OCI-LY1 (cell line): Measurements from ENCODE around the gene ECD.

ENCODE experiments used
- H2AFZ ChIP-seq: fragments of 200-600 bp; sonication (generic), shearing (Covaris generic); 2 replicates; pipeline ENCODE4 v1.6.0; 2014; ENCODE audit warnings: antibody characterized with exemption, mild to moderate bottlenecking, low read length
- H3F3A ChIP-seq: fragments of 200-600 bp; sonication (generic), shearing (Covaris generic); 2 replicates; pipeline ENCODE4 v1.6.0; 2014; ENCODE audit warnings: mild to moderate bottlenecking, antibody characterized with exemption, low read length, moderate library complexity; ENCODE audit not compliant: insufficient read depth
- H3K27ac ChIP-seq: fragments of 200-600 bp; sonication (generic); 2 replicates; pipeline ENCODE4 v1.5.1; 2014; ENCODE audit warnings: low read length, mixed run types, mild to moderate bottlenecking, low read depth; ENCODE audit not compliant: poor library complexity, severe bottlenecking
- H3K27me3 ChIP-seq: fragments of 200-600 bp; sonication (generic); 2 replicates; pipeline ENCODE4 v1.6.0; 2014; ENCODE audit warnings: antibody characterized with exemption, mild to moderate bottlenecking, low read length, moderate library complexity; ENCODE audit not compliant: insufficient read depth
- H3K36me3 ChIP-seq: fragments of 200-600 bp; sonication (generic); 2 replicates; pipeline ENCODE4 v1.6.1; 2014; ENCODE audit warnings: mild to moderate bottlenecking, antibody characterized with exemption, low read length, moderate library complexity, mixed read lengths; ENCODE audit not compliant: insufficient read depth
- H3K4me1 ChIP-seq: fragments of 200-600 bp; sonication (generic); 2 replicates; pipeline ENCODE4 v1.5.1; 2014; ENCODE audit warnings: mild to moderate bottlenecking, low read length, moderate library complexity; ENCODE audit not compliant: insufficient read depth, severe bottlenecking
- H3K4me2 ChIP-seq: fragments of 200-600 bp; sonication (generic), shearing (Covaris generic); 2 replicates; pipeline ENCODE4 v1.6.1; 2014; ENCODE audit warnings: low read length
- H3K4me3 ChIP-seq: fragments of 200-600 bp; sonication (generic); 2 replicates; pipeline ENCODE4 v1.5.1; 2014; ENCODE audit warnings: low read length, low read depth, mild to moderate bottlenecking, mixed read lengths; ENCODE audit not compliant: poor library complexity, severe bottlenecking
- H3K79me2 ChIP-seq: fragments of 200-600 bp; shearing (Covaris generic); 2 replicates; pipeline ENCODE4 v1.6.1; 2016; ENCODE audit warnings: mixed run types, low read length, mixed read lengths; ENCODE audit not compliant: insufficient read depth
- H3K9ac ChIP-seq: fragments of 200-600 bp; sonication (generic), shearing (Covaris generic); 2 replicates; pipeline ENCODE4 v1.6.1; 2014; ENCODE audit warnings: mild to moderate bottlenecking, low read length, mixed read lengths
- H3K9me2 ChIP-seq: fragments of 200-600 bp; sonication (generic), shearing (Covaris generic); 2 replicates; pipeline ENCODE4 v1.6.1; 2014; ENCODE audit warnings: low read depth, mild to moderate bottlenecking, low read length, mixed read lengths
- H3K9me3 ChIP-seq: fragments of 200-600 bp; shearing (Covaris generic); 2 replicates; pipeline ENCODE4 v1.6.1; 2014; ENCODE audit warnings: low read length, mixed read lengths
- H4K20me1 ChIP-seq: fragments of 200-600 bp; sonication (generic), shearing (Covaris generic); 2 replicates; pipeline ENCODE4 v1.6.0; 2016; ENCODE audit warnings: mild to moderate bottlenecking, low read length; ENCODE audit not compliant: insufficient read depth
- EZH2 ChIP-seq: fragments of 200-600 bp; sonication (generic), shearing (Covaris generic); IDR thresholded peaks from 2 replicates; pipeline ENCODE4 v1.8.0; 2017; ENCODE audit warnings: borderline replicate concordance, mixed run types, mild to moderate bottlenecking, antibody characterized with exemption, low read length, moderate library complexity, mixed read lengths
- TF ChIP-seq, protein P1 (sequence below): fragments of 200-600 bp; sonication (generic), shearing (Covaris generic); IDR thresholded peaks from 2 replicates; pipeline ENCODE4 v1.5.1; 2017; ENCODE audit warnings: mild to moderate bottlenecking, antibody characterized with exemption, low read length, moderate library complexity, mixed read lengths

Gene ECD

DNA sequence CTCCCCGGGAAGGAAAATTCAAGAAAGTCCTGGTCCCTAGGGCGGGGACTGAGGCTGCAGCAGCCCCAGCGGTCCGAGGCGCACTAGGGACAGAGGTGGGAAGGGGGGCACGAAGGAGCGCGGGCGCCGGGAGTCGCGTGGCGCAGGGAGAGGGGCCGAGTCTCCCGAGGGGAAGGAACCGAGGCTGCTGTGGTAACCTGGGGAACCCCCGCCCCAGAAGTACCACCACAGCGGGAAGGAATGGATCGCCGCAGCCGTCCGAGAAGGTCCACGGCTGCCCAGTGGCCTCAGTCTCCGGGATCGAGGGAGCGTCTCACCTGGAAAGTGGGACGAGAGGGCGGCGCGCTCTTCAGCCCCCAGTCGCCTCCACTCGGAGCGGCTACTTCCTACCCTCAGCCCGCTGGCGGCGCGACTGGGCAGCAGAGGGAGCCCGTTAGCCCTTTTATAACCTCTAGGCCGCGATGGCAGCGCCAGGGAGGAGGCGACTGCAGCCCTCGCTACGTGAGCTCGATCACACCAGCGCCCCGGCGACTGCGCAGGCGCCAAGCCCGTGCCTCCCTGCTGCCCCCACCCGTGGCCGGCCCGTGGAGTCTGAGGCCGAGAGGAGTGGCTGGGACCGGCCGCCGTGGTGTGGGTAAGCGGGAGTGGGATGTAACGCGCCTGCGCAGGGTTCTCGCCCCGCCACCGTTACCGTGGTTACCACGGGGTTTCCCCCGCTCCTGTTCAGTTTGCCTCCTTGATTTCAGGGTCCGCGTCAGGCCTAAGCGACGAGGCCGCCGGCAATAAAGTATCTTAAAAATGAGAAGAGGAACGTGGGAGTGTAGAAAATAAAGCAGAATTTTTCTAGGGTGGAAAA is 71.1 kb downstream of the ECD start, which contains the start of gene P4HA1:
P4HA1 (minus strand) TSS at position 418 of the 856 bp plus-strand sequence. CDS start 21,983 bp downstream, outside the sequence.
- Histone ChIP-seq H3K4me1 (peaks cover 30% of the 10 kb centered on the region), H3K4me2 (peak within 1 kb of the TSS; percentile 77), H3K79me2 (peaks cover 35% of the 10 kb centered on the region), H3K4me3 (peak within 1 kb of the TSS; percentile 79), H3K27ac (peak within 1 kb of the TSS; percentile 90), H4K20me1 (peaks cover 2% of the 10 kb centered on the region; the same call in 1 of the 2 replicates), H3K9me2 (no peaks in the 10 kb centered on the region), H3K9me3 (no peaks in the 10 kb centered on the region), H3K36me3 (no peaks in the 10 kb centered on the region), H3K9ac (peak within 1 kb of the TSS; percentile 84), H3F3A (no peaks in the 10 kb centered on the region; the same call in 1 of the 2 replicates), H2AFZ (peak within 1 kb of the TSS; percentile 76; the same call in 1 of the 2 replicates), H3K27me3 (no peaks in the 10 kb centered on the region)
- no peak for TF ChIP-seq EZH2
- TF ChIP-seq, protein P1, sequence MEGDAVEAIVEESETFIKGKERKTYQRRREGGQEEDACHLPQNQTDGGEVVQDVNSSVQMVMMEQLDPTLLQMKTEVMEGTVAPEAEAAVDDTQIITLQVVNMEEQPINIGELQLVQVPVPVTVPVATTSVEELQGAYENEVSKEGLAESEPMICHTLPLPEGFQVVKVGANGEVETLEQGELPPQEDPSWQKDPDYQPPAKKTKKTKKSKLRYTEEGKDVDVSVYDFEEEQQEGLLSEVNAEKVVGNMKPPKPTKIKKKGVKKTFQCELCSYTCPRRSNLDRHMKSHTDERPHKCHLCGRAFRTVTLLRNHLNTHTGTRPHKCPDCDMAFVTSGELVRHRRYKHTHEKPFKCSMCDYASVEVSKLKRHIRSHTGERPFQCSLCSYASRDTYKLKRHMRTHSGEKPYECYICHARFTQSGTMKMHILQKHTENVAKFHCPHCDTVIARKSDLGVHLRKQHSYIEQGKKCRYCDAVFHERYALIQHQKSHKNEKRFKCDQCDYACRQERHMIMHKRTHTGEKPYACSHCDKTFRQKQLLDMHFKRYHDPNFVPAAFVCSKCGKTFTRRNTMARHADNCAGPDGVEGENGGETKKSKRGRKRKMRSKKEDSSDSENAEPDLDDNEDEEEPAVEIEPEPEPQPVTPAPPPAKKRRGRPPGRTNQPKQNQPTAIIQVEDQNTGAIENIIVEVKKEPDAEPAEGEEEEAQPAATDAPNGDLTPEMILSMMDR, result peak; percentile 67

GRCh38 chr10:73096041-73096448 is 71.8 kb downstream of the ECD start:
- no peak overlapping the region for H2AFZ ChIP-seq
- peaks cover 41% of the 10 kb centered on the region for H3K79me2 ChIP-seq

DNA sequence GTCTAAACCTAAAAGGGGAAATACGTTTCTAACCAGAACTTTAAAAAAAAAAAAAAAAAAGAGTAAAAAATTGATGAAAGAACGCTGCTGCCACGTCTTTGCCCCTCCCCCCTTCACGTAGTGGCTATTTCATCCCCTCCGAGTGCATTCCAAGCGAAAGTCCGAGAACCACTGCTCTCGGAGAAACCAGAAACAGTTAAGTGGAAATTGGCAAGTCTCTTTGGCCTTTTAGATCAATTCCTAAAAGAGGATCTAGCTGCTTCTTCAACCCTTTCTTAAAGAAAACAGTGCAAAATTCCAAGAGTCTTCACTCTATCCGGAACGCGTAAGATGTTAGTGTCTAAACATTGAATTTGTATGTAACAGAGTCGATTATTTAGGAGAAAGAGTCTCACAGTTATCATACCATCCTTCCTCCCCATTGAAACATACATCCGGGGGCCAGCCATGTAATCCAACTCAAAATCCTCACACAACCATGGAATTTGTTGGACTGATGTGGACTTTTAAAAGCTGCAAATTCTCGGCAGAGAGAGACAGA is 72.3 kb downstream of the ECD start:
- Histone ChIP-seq H3K4me1 (peaks cover 33% of the 10 kb centered on the region), H3K79me2 (peaks cover 43% of the 10 kb centered on the region), H3K4me2 (peak overlapping the region; percentile 77), H3K9ac (peak overlapping the region; percentile 84), H3K9me2 (no peaks in the 10 kb centered on the region), H3K36me3 (no peaks in the 10 kb centered on the region; the same call in 1 of the 2 replicates), H3K4me3 (peak overlapping the region; percentile 79), H3K27ac (peak overlapping the region; percentile 79), H3F3A (no peaks in the 10 kb centered on the region; the same call in 1 of the 2 replicates), H3K9me3 (no peaks in the 10 kb centered on the region), H4K20me1 (peaks cover 5% of the 10 kb centered on the region; the same call in 1 of the 2 replicates), H2AFZ (no peak overlapping the region), H3K27me3 (no peaks in the 10 kb centered on the region)
- TF ChIP-seq, protein P1, result no peak
- TF ChIP-seq EZH2, result no peak

More at GRCh38 chr10:73096041-73096448, 71.8 kb downstream of the ECD start:
- peak overlapping the region; percentile 79 for H3K27ac ChIP-seq
- H4K20me1 ChIP-seq, result peaks cover 5% of the 10 kb centered on the region; the same call in 1 of the 2 replicates
- no peaks in the 10 kb centered on the region for H3K27me3 ChIP-seq
- H3K4me3 ChIP-seq, result peak overlapping the region; percentile 79
- no peaks in the 10 kb centered on the region for H3K36me3 ChIP-seq
- H3K4me2 ChIP-seq, result peak overlapping the region; percentile 77
- peaks cover 33% of the 10 kb centered on the region for H3K4me1 ChIP-seq
- TF ChIP-seq EZH2, result no peak
- TF ChIP-seq, protein P1, result no peak
- H3K9ac ChIP-seq, result peak overlapping the region; percentile 84
- no peaks in the 10 kb centered on the region for H3K9me3 ChIP-seq
- H3K9me2 ChIP-seq, result no peaks in the 10 kb centered on the region
- H3F3A ChIP-seq, result no peaks in the 10 kb centered on the region; the same call in 1 of the 2 replicates
